ENCODE data around the gene BAG3. TPM values are rescaled to one million over a fixed set of nuclear protein-coding genes. Genes with fewer than 3 reads are reported as not detected.

BAG3 gene
- total and polyA plus RNA-seq, 2 of the 4 experiments (the other 2 are of a cell fraction), result 5.4 to 42.5 TPM

DNA sequence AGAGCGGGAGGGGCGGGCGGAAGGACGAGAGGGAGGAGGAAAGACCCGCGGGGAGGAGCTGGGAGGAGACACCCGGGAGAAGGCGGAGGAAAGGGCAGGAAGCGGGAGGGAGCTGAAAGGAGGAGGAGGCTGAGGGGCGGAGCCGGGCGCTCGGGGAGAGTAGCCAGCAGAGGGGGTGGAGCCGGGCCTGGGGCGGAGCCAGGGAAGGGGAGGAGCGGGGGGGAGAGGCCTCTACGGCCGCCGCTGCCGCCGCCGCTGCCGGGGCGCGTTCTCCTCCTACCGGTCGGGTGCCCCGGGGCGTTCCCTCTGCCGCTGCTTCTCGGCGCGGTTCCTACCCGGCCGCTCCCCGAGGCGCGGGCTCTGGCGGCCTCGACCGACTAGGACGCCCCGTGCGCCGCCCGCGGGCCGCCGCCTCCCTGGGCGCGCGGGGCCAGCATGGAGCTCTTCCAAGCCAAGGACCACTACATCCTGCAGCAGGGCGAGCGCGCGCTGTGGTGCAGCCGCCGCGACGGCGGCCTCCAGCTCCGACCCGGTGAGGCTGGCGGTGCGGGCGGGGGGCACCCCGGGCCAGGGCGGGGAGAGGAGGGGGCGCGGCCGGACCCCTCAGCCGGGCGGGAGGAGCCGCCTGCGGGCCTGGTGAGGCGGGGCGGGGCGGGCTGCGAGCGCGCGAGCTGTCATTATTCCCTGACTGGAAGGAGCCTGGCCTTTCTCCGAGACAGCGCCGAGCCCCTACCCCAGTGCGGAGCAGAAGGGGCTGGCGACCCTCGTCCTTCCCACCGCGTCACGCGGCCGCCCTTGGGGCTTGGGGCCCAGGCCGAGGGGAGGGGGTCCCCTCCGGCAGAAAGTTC, 74.9 kb downstream of the BAG3 start, which contains the start of gene INPP5F:
TSS of gene INPP5F (plus strand) at position 223 of the 848 bp plus-strand sequence. CDS start at position 436, 213 bp downstream.
- peaks cover 16 to 30% of the 10 kb centered on the region in 2 experiments; a peak in 3 of 4 replicates for H3K79me1 ChIP-seq (ENCODE audit: low read depth in 1 of 2, low read length in 2 of 2)
- BruUV-seq (replicated peaks), result no TSS peak
- peak within 1 kb of the TSS; percentile 85 for H3K9ac ChIP-seq (ENCODE audit: low read depth, low read length)
- peak within 1 kb of the TSS; percentile 92 for H3K23ac ChIP-seq (ENCODE audit: low read depth, low read length)
- peak within 1 kb of the TSS; percentile 88 for H3K4me2 ChIP-seq (ENCODE audit: low read depth, low read length)
- peak within 1 kb of the TSS; percentile 92 for H3K27ac ChIP-seq (ENCODE audit: insufficient read depth, low read length)
- no peaks in the 10 kb centered on the region for H3K27me3 ChIP-seq (ENCODE audit: control insufficient read depth, insufficient read depth, low read length)
- H3K56ac ChIP-seq (ENCODE audit: extremely low read depth, insufficient read depth, low read length), result peak within 1 kb of the TSS; percentile 47; the same call in 1 of the 2 replicates
- no peaks in the 10 kb centered on the region for H3K9me3 ChIP-seq (ENCODE audit: control insufficient read depth, insufficient read depth, low read length)
- H3K4me1 ChIP-seq (ENCODE audit: control insufficient read depth, insufficient read depth, low read length), result peaks cover 8% of the 10 kb centered on the region
- peak within 1 kb of the TSS; percentile 98 for H2AFZ ChIP-seq (replicated peaks; ENCODE audit: low read length, poor library complexity)
- ChIA-PET POLR2A (ENCODE audit: unreplicated experiment) (interaction anchor here (0.6 to 1.3 kb wide), 2 partner anchors 12 to 143 kb away, joined by 3 to 10 read pairs; no protein-coding TSS in a partner anchor), CTCF (interaction anchor here (0.5 to 2.0 kb wide), 5 partner anchors 8 to 527 kb away, joined by 3 to 6 read pairs (median 4); no protein-coding TSS in a partner anchor)
- in situ Hi-C loops (cut with MboI; ENCODE audit: low sequenced_read_pairs) (no loop called here), intact Hi-C loops (cut with micrococcal nuclease) (loop anchor here (1.0 to 2.0 kb wide), 2 partner anchors 40 to 129 kb away; partner anchors contain the start of gene TIAL1), dilution Hi-C loops (cut with HindIII; ENCODE audit: low sequenced_read_pairs, unreplicated experiment) (no loop called here)
- H3K14ac ChIP-seq (replicated peaks; ENCODE audit: low read depth, low read length), result peak within 1 kb of the TSS; percentile 67
- peak within 1 kb of the TSS; percentile 88 for H2BK5ac ChIP-seq (ENCODE audit: low read depth, low read length, poor library complexity, severe bottlenecking)
- peak within 1 kb of the TSS; percentile 71 for H2AK5ac ChIP-seq (ENCODE audit: low read depth, low read length)
- peak within 1 kb of the TSS; percentile 65 for H3K18ac ChIP-seq (ENCODE audit: low read depth, low read length)
- H2BK15ac ChIP-seq (ENCODE audit: low read depth, low read length), result 0 out of 3 replicates have a peak within 1 kb of the TSS, but pooled peaks have one; percentile 34
- H3K4me3 ChIP-seq (ENCODE audit: insufficient read depth, low read depth, low read length), result peak within 1 kb of the TSS; percentile 84
- H3K9me1 ChIP-seq (ENCODE audit: insufficient read depth, low read length), result 0 out of 2 replicates have a peak, but pooled peaks cover 3% of the 10 kb centered on the region
- no peaks in the 10 kb centered on the region for H4K20me1 ChIP-seq (ENCODE audit: insufficient read depth, low read length)
- no peaks in the 10 kb centered on the region for H3K36me3 ChIP-seq (ENCODE audit: control insufficient read depth, insufficient read depth, low read length)
- WGBS, 2 experiments (ENCODE audit: extremely low coverage in 2 of 2, insufficient read length in 1 of 2), result 0% methylated on average over 33 of the region's 95 CpGs; no CpG with 5 or more reads in 1 of the 2 experiments
- ATAC-seq (ENCODE audit: low read depth) (peak; percentile 98), DNase-seq (peak; percentile 96)
- peak within 1 kb of the TSS; percentile 79 for H3K4ac ChIP-seq (ENCODE audit: low read depth, low read length)
- H4K5ac ChIP-seq (ENCODE audit: low read depth, low read length), result peak within 1 kb of the TSS; percentile 65
- peak within 1 kb of the TSS; percentile 43 for H4K91ac ChIP-seq (ENCODE audit: insufficient read depth, low read depth, low read length)
- peak within 1 kb of the TSS; percentile 78 to 84 for H4K8ac ChIP-seq (ENCODE audit: low read depth in 2 of 2, low read length in 2 of 2)
- no peak within 1 kb of the TSS for H2BK20ac ChIP-seq (ENCODE audit: low read depth, low read length)
- peak within 1 kb of the TSS; percentile 96 for H2AK9ac ChIP-seq (replicated peaks; ENCODE audit: low read depth, low read length, poor library complexity)
- TF ChIP-seq RAD21 (IDR thresholded peaks at IDR 0.05; ENCODE audit: low read length), result peak; percentile 19
- no peak for TF ChIP-seq CHD1 (IDR thresholded peaks at IDR 0.05; ENCODE audit: low read depth, low read length)
- TF ChIP-seq RFX5 (IDR thresholded peaks at IDR 0.05; ENCODE audit: low read depth, low read length), result no peak
- TF ChIP-seq FOS (IDR thresholded peaks at IDR 0.05; ENCODE audit: low read depth, low read length), result no peak
- TF ChIP-seq, protein P1, sequence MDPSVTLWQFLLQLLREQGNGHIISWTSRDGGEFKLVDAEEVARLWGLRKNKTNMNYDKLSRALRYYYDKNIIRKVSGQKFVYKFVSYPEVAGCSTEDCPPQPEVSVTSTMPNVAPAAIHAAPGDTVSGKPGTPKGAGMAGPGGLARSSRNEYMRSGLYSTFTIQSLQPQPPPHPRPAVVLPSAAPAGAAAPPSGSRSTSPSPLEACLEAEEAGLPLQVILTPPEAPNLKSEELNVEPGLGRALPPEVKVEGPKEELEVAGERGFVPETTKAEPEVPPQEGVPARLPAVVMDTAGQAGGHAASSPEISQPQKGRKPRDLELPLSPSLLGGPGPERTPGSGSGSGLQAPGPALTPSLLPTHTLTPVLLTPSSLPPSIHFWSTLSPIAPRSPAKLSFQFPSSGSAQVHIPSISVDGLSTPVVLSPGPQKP (IDR thresholded peaks at IDR 0.05; ENCODE audit: borderline replicate concordance, low read depth, low read length), result no peak
- TF ChIP-seq, protein P2, sequence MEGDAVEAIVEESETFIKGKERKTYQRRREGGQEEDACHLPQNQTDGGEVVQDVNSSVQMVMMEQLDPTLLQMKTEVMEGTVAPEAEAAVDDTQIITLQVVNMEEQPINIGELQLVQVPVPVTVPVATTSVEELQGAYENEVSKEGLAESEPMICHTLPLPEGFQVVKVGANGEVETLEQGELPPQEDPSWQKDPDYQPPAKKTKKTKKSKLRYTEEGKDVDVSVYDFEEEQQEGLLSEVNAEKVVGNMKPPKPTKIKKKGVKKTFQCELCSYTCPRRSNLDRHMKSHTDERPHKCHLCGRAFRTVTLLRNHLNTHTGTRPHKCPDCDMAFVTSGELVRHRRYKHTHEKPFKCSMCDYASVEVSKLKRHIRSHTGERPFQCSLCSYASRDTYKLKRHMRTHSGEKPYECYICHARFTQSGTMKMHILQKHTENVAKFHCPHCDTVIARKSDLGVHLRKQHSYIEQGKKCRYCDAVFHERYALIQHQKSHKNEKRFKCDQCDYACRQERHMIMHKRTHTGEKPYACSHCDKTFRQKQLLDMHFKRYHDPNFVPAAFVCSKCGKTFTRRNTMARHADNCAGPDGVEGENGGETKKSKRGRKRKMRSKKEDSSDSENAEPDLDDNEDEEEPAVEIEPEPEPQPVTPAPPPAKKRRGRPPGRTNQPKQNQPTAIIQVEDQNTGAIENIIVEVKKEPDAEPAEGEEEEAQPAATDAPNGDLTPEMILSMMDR (conservative IDR thresholded peaks at IDR 0.05; ENCODE audit: low read depth, low read length), result 0 out of 2 replicates have a peak, but pooled peaks have one; percentile 24
- TF ChIP-seq MAZ (IDR thresholded peaks at IDR 0.05; ENCODE audit: borderline replicate concordance, low read depth, low read length), result peak; percentile 89
- peak within 1 kb of the TSS; percentile 60; the same call in 1 of the 2 replicates for H2BK120ac ChIP-seq (ENCODE audit: low read depth, low read length)
